Sigmoid colon (tissue), 7 donors: Measurements from ENCODE around the gene OR2C3. TPM values are rescaled to one million over a fixed set of nuclear protein-coding genes. Genes with fewer than 3 reads are reported as not detected.

Source experiments
- DNase-seq: peaks from one replicate; pipeline ENCODE4 v3.0.0-alpha.2; 2019
- H3K27ac ChIP-seq, 4 donors: fragments of 200-600 bp; sonication (generic); one replicate each; pipeline ENCODE4 v1.5.1; 2016 to 2019; ENCODE audit warnings: mild to moderate bottlenecking in 1 of 4
- H3K27me3 ChIP-seq, 3 donors: fragments of 200-600 bp; sonication (generic); one replicate each; pipeline ENCODE4 v1.5.1; 2019; ENCODE audit warnings: mild to moderate bottlenecking in 1 of 3
- H3K36me3 ChIP-seq, 4 donors: fragments of 200-600 bp; sonication (generic); one replicate each; pipeline ENCODE4 v1.5.1; 2016 to 2019
- H3K4me1 ChIP-seq, 4 donors: fragments of 200-600 bp; sonication (generic); one replicate each; pipeline ENCODE4 v1.5.1; 2017 to 2019
- H3K4me3 ChIP-seq, 4 donors: fragments of 200-600 bp; sonication (generic); one replicate each; pipeline ENCODE4 v1.5.1; 2017 to 2019; ENCODE audit warnings: mild to moderate bottlenecking in 2 of 4, moderate library complexity in 1 of 4
- H3K9me3 ChIP-seq, 4 donors: fragments of 200-600 bp in 3 of 4; sonication (generic) in 3 of 4; one replicate each; pipeline versions ENCODE4 v1.5.1 to v1.6.1; 2013 to 2019
- CTCF ChIP-seq, 4 experiments: fragments of 450-650 bp in 3 of 4; fragments of 200-600 bp in 1 of 4; IDR thresholded peaks; one replicate each; pipeline ENCODE4 v1.5.1; 2016 to 2019; ENCODE audit warnings: antibody characterized with exemption in 4 of 4, mild to moderate bottlenecking in 3 of 4, moderate library complexity in 2 of 4
- EP300 ChIP-seq, 4 donors: sonication (generic); formaldehyde crosslinking; IDR thresholded peaks; one replicate each; pipeline ENCODE4 v1.6.1; 2017; ENCODE audit warnings: antibody characterized with exemption in 4 of 4
- POLR2A ChIP-seq, 2 donors: fragments of 450-650 bp; IDR thresholded peaks; one replicate each; pipeline ENCODE4 v1.6.1; 2016; ENCODE audit warnings: antibody characterized with exemption in 2 of 2, mild to moderate bottlenecking in 2 of 2, moderate library complexity in 2 of 2
- POLR2AphosphoS5 ChIP-seq, 4 donors: sonication (generic); formaldehyde crosslinking; IDR thresholded peaks; one replicate each; pipeline ENCODE4 v1.6.1; 2017; ENCODE audit warnings: antibody characterized with exemption in 4 of 4
- WGBS, 2 donors: extraction: QIAGEN DNeasy Blood & Tissue Kit; methylation state at CpG; one replicate each; pipeline ENCODE4 v1.1.7; 2013; 5-methylcytosine and 5-hydroxymethylcytosine counted together
- intact Hi-C: fragments of 100-400 bp; cut with DNase I; formaldehyde crosslinking; loops from one replicate; pipeline ENCODE4 v1.15.1; 2023
- polyA plus RNA-seq, 3 donors: library from polyadenylated mRNA; stranded (reverse); fragments of 200-250 nt; gene quantifications; one replicate each; pipeline ENCODE4 v1.2.3, GENCODE V29; 2013
- total RNA-seq, 4 donors: library from RNA; depleted of rRNA; stranded (reverse); fragments of >200 nt; gene quantifications; one replicate each; pipeline ENCODE4 v1.1.0, GENCODE V29; 2016
- donor health status: healthy with polysubstance abuse.
- donor health status: Bipolar disorder and iron deficiency.
- donor health status: healthy.

Gene OR2C3
- total and polyA plus RNA-seq, 7 donors: not detected

GRCh38 chr1:247538561-247538960, 2.3 kb upstream of the OR2C3 start:
- Histone ChIP-seq H3K36me3 (no peaks in the 10 kb centered on the region), H3K4me3 (no peak overlapping the region), H3K4me1 (no peaks in the 10 kb centered on the region), H3K9me3 (no peaks in the 10 kb centered on the region), H3K27ac (no peak overlapping the region), H3K27me3 (no peaks in the 10 kb centered on the region)
- intact Hi-C loops: no loop called here
- no peak for TF ChIP-seq EP300 (IDR thresholded peaks at IDR 0.05)
- TF ChIP-seq CTCF (IDR thresholded peaks at IDR 0.05): no peak
- TF ChIP-seq POLR2A (IDR thresholded peaks at IDR 0.05): no peak
- TF ChIP-seq POLR2AphosphoS5 (IDR thresholded peaks at IDR 0.05): no peak
- WGBS, 2 donors: 83 to 84% methylated on average over 5 of the region's 5 CpGs
- DNase-seq: no peak

- 61 to 62% methylated on average over 3 of the region's 3 CpGs for WGBS, 2 donors
- intact Hi-C loops: no loop called here
- TF ChIP-seq CTCF (IDR thresholded peaks at IDR 0.05) (no peak), POLR2A (IDR thresholded peaks at IDR 0.05) (no peak), EP300 (IDR thresholded peaks at IDR 0.05) (no peak), POLR2AphosphoS5 (IDR thresholded peaks at IDR 0.05) (no peak)
- Histone ChIP-seq H3K4me1 (no peaks in the 10 kb centered on the region), H3K9me3 (no peaks in the 10 kb centered on the region), H3K27me3 (peaks cover 0 to 7% (median 0%) of the 10 kb centered on the region in 3 donors), H3K27ac (no peak overlapping the region), H3K36me3 (no peaks in the 10 kb centered on the region), H3K4me3 (no peak overlapping the region)
- no peak for DNase-seq
These were observed 838 bp downstream of the OR2C3 start for GRCh38 chr1:247535402-247535801.

- TF ChIP-seq EP300 (IDR thresholded peaks at IDR 0.05) (no peak), POLR2A (IDR thresholded peaks at IDR 0.05) (no peak), CTCF (IDR thresholded peaks at IDR 0.05) (no peak), POLR2AphosphoS5 (IDR thresholded peaks at IDR 0.05) (no peak)
- Histone ChIP-seq H3K36me3 (no peaks in the 10 kb centered on the region), H3K4me1 (no peaks in the 10 kb centered on the region), H3K27me3 (peaks cover 0 to 10% (median 0%) of the 10 kb centered on the region in 3 donors), H3K27ac (no peak overlapping the region), H3K4me3 (no peak overlapping the region), H3K9me3 (no peaks in the 10 kb centered on the region)
- no peak for DNase-seq
- intact Hi-C loops: no loop called here
- WGBS, 2 donors: 93 to 95% methylated on average over 8 of the region's 8 CpGs
These were observed 4.3 kb downstream of the OR2C3 start for GRCh38 chr1:247531937-247532336.

GRCh38 chr1:247530785-247531184, 5.5 kb downstream of the OR2C3 start:
- TF ChIP-seq POLR2AphosphoS5 (IDR thresholded peaks at IDR 0.05) (no peak), POLR2A (IDR thresholded peaks at IDR 0.05) (no peak), EP300 (IDR thresholded peaks at IDR 0.05) (no peak), CTCF (IDR thresholded peaks at IDR 0.05) (no peak)
- Histone ChIP-seq H3K27me3 (peaks cover 0 to 10% (median 0%) of the 10 kb centered on the region in 3 donors), H3K4me1 (no peaks in the 10 kb centered on the region), H3K27ac (no peak overlapping the region), H3K9me3 (no peaks in the 10 kb centered on the region), H3K36me3 (no peaks in the 10 kb centered on the region), H3K4me3 (no peak overlapping the region)
- intact Hi-C loops: no loop called here
- no peak for DNase-seq
- 54 to 76% methylated on average over 41 of the region's 41 CpGs for WGBS, 2 donors

- TF ChIP-seq CTCF (IDR thresholded peaks at IDR 0.05): no peak
- no peak for TF ChIP-seq EP300 (IDR thresholded peaks at IDR 0.05)
- TF ChIP-seq POLR2AphosphoS5 (IDR thresholded peaks at IDR 0.05): no peak
- no peak for TF ChIP-seq POLR2A (IDR thresholded peaks at IDR 0.05)
- WGBS, 2 donors: 82 to 88% methylated on average over 1 of the region's 1 CpG
- Histone ChIP-seq H3K9me3 (no peaks in the 10 kb centered on the region), H3K27me3 (peaks cover 0 to 10% (median 0%) of the 10 kb centered on the region in 3 donors), H3K4me3 (no peak overlapping the region), H3K36me3 (no peaks in the 10 kb centered on the region), H3K27ac (no peak overlapping the region), H3K4me1 (no peaks in the 10 kb centered on the region)
- intact Hi-C loops: no loop called here
- DNase-seq: no peak
These were observed 6.4 kb downstream of the OR2C3 start for GRCh38 chr1:247529771-247530355.
